8988T (cell line): ENCODE results near the gene TBC1D24.

ENCODE experiments used
- DNase-seq: peaks from one replicate; pipeline ENCODE4 v3.0.0; 2011

Gene TBC1D24

DNA sequence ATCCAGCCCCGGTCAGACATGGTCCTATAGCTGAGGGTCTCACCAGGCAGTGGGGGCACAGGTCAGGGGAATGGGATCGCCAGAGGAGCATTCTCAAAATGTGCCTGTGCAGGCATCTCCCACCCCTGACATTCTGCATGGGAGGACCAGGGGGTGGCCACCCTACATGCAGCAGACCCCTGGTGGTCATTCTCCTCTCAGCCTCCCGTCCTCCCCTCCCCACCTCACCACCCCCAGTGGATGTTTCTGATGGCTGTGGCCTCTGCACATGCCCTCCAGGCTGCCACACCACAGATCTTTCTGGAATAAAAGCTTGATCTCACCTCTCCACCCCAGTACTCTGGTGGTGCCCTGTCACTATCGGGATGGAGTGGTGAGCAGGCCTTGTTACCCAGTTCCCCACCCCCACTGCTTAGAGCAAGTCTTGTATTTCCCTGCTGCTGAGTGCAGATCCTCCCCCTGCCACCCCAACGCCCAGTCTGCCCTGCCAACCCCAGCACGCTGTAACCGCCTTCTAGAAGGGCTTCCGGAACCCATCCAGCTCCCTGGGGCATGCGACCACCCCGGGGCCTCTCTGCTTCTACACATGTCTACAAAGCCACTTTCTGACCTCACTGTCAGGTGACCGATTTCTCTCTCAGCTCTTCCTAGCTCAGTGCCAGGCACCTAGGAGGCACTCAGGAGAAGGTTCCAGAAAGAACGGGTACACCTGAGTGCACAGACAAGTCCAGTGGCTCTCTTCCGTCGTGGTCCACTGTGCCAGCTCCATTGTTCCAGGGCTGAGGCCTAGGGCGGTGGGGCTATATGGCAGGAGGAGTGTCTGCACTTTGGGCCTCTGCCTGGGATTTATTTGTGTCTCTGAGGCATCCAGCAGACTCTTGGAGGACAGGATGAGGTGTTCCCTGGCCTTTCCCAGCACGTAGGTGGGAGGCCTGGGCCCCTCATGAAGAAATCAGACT is 9.3 kb downstream of the TBC1D24 start:
- DNase-seq = no peak

- DNase-seq = no peak
Observed at GRCh38 chr16:2484898-2485508, 10.1 kb downstream of the TBC1D24 start.

DNA sequence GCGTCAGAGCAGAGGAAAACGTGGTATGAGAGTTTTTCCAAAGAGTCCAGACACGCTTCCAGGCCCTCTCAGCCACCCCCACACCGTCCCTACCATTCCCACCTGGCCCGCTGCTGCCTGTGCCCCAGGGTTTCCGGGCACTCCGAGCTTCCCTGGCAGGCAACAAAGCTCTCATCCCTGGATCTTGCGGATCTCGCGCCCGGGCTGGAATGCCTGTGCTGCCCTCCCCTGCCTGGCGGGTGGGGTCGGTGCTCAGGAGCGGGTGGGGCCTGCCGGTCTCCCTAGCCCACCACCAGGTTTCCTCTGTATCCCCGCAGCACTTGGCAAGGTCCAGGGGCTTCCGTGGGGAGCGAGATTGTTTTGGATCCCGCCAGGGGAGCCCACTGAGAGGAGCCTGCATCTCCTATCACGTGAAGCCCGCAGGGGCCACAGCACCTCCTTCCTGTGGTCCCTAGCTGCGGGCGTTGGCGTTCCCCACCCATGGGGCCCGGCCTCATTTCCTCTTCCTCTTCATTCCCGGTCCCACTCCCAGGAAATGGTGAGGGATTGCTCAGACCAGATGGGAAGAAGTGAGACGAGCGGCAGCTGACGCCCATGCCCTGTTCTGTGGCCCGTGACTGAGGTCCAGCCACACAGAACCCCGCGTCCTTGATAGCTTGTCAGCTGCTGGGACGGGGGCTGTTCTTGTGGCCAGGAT is 11.0 kb downstream of the TBC1D24 start:
- no peak for DNase-seq

DNA sequence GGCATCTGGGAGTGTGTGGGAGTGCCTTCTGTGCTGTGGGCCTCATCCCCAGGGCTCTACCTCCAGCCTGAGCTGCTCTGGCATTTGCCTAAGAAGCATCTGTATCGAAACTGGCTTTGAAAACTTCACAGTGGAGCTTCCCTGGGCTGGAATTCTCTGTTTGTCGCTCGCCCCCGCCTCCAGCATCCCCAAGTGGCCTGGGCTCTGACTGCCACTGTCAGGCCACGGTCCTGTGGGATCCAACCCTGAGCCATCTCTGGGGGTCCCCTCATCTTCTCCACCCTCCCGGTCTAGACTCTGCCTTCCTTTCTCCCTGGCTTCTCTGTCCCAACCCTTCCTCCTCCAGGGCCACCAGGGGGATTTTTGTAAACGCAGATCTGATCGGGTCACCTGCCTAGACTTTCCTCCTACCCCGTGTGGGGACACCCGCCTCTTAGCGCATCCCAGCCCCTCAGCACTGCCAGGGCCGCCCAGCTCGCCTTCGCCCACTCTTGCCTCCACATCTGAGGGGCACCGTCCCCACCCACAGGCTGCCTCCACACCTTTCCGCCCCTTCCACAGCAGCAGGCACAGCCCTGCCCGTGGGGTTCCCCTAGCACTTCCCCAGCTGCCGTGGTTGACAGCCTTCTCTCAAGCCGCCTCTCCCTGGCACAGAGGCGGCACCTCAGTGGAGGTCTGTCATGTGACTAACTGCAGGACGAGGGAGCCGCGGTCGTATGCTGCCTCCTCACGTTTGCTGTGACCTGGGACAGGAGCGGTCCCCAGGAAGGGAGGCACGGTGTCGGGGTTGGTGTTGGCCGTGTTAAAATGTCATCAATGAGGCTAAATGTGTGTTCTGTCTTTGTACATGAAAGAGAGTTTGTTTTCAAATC is 12.0 kb downstream of the TBC1D24 start:
- DNase-seq = no peak

GRCh38 chr16:2487517-2487842 is 12.6 kb downstream of the TBC1D24 start:
- DNase-seq = no peak

DNA sequence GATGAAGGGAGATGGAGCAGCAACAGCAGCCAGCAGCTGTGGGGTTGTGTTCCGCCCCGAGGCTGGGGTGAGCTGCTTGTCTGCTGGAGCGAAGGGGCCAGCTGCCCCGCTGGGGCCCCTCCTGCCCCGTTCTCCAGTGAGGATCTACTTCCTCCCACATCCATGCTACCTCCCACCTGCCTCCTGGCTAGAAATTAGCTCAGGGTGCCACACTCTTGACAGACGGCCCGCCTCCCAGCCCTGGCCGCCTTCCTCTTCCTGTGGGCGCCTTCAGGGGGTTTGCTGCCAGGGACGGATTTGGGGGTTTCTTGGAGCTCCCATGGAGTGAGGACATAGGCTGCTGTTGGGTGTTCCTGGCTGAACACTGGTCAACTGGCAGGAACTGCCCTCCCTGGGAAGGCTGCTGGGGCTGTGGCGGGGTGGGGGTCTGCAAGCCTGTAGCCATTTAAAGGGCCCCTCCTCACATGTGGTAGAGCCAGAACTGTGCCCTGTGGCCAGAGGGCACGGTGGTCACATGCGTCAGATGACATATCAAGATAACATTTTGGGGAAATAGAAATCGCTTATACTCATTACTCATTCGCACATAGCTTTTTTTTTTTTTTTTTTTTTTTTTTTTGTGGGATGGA is 13.1 kb downstream of the TBC1D24 start:
- DNase-seq = no peak

GRCh38 chr16:2489581-2489980 is 14.7 kb downstream of the TBC1D24 start:
- DNase-seq = no peak

DNA sequence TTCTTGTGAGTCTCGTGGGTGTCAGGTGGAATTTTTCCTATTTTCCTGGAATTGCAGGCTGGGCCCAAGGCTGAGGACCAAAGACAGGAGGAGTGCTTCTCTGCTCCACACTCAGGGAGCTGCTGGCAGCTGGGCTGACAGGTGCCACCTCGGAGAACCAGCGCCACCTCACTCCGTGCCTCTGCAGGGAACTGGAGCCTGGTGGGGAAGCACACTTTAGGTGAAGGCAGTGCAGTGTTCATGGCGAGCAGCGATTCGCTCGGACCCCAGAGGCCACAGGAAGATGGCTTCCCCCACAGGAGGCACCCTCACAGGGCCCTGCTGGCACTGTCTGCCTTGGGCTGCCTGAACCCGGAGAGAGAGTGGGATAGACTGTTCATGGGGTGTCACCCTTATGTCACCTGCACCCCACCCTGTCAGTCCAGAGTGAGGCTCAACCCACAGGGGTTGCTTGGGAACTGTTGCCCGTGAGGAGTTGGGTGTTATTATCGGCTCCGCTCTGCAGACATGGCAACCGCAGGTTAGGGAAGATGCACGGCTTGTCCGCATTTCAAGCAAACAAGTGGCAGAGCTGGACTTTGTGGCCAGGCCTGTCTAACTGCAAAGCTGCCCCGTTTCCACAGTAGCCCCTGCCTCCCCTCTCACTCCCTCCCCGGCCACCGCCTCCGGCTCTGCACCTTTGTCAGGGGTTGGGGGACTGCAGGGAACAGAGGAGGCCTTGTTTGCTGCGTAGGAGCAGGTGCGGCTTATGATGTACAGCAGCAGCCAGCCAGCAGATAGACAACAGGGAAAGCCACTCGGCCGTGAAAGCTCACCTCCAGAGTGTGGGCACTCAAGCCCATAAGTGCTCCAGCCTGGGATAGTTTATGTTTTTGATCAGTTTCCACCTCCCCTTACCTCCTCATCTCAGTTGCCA is 15.5 kb downstream of the TBC1D24 start:
- no peak for DNase-seq

GRCh38 chr16:2492292-2492691 is 17.4 kb downstream of the TBC1D24 start:
- no peak for DNase-seq

GRCh38 chr16:2493605-2494004 is 18.7 kb downstream of the TBC1D24 start:
- DNase-seq = no peak

DNA sequence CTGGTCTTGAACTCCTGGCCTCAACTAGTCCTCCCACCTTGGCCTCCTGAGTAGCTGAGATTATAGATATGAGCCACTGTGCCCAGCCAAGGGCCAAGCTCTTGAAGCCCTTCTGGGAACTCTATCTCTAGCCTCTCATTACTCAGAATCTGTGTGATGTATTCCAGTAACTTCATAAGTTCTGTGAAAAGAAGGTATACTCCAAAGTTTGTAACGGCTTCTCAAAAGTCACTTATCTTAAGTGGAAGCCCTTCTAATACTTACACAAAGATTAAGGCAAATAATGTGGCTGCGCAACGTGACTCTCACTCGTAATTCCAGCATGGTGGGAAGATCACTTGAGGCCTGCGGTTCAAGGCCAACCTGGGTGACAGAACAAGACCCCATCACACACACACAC is 19.7 kb downstream of the TBC1D24 start:
- DNase-seq = no peak

- no peak for DNase-seq
Observed at GRCh38 chr16:2495041-2495440, 20.1 kb downstream of the TBC1D24 start.

DNA sequence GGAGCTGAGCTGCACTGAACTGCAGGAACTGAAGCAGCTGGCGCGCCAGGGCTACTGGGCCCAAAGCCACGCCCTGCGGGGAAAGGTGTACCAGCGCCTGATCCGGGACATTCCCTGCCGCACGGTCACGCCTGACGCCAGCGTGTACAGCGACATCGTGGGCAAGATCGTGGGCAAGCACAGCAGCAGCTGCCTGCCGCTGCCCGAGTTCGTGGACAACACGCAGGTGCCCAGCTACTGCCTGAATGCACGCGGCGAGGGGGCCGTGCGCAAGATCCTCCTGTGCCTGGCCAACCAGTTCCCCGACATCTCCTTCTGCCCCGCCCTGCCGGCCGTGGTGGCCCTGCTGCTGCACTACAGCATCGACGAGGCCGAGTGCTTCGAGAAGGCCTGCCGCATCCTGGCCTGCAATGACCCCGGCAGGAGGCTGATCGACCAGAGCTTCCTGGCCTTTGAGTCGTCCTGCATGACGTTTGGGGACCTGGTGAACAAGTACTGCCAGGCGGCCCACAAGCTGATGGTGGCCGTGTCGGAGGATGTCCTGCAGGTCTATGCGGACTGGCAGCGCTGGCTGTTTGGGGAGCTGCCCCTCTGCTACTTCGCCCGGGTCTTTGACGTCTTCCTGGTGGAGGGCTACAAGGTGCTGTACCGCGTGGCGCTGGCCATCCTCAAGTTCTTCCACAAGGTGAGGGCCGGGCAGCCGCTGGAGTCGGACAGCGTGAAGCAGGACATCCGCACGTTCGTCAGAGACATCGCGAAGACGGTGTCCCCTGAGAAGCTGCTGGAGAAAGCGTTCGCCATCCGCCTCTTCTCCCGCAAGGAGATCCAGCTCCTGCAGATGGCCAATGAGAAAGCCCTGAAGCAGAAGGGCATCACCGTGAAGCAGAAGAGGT is 21.5 kb downstream of the TBC1D24 start:
- DNase-seq = no peak

DNA sequence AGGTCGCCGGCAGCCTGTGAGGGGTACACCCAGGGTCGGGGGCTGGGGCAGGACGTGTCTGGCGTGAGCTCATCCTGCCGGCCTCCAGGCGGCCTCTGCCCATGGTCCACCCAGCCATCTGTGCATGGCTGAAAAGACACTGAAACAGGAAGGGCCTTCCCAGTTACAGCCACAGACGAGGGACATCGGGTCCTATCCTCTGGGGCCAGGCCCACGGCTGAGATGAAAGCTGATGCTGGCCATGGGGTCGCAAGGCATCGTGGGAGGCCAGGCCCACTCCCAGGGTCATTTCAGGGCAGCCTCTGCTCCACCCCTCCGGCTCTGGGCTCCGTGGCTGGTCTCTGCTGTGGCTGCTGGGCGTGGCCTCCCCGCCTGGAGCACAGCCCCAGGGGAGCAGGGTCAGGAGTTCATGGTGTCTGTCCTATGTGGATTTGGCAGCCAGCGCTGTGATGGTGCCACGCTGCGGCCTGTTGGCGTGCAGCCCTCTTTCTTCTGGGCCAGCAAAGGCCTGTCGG is 22.2 kb downstream of the TBC1D24 start:
- no peak for DNase-seq

GRCh38 chr16:2497695-2498484 is 23.0 kb downstream of the TBC1D24 start:
- no peak for DNase-seq

DNA sequence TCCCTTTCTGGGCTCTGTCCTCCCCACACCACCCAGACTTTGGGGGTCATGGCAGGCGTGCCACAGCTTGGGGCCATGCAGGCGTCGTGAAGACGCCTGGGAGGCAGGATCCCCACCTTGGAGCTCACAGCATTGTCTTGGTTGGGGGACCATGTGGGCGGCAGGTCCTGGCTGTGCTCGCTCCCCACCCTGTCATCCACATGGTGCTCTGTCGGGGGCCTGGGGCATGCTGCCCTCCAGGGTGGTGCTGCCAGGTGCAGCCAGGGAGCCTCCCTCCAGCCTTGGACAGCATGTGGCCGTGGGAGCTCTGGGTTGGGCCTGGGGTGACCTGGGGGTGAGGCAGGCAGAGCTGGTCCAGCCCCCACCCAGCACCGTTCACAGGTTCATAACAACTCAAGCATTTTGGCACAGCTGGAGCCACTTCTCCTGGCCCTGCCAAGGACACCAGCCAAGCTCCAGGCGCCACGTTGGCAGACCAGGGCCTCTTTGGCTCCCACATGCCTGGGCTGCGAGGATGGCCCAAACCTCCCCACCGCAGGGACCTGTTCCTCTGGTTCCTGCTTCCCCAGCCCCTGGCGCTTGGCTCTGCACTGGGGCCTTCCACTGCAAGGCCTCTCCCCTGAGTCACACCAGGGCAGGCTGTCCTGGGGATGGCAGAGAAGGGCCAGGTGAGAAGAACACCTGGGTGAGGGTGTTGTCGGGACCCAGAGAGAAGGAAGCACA is 23.8 kb downstream of the TBC1D24 start:
- DNase-seq = no peak

DNA sequence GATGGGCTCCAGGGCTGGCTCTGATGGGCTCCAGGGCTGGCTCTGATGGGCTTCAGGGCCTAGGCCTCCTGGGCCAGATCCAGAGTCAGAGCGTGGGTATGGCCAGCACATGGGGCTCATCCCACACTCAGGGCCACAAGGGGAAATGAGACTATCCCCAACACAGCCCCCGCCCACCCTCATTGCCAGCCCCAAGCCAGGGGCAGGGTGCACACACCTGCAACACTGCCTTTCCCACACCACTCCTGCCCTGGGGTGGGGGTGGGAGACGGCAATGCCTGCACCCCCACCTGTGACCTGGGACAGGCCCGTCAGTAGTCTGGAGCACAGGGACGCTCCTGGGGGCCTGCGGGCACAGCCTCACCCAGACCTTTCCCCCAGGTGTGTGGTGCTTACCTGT is 24.5 kb downstream of the TBC1D24 start:
- DNase-seq = no peak

- no peak for DNase-seq
Observed at GRCh38 chr16:2499890-2500429, 25.0 kb downstream of the TBC1D24 start.
